ENCODE results near the gene DRAP1. TPM values are rescaled to one million over a fixed set of nuclear protein-coding genes. Genes with fewer than 3 reads are reported as not detected.

DRAP1 gene
- total RNA-seq, 2 donors from 2014 or later, result 72.1 to 83.1 TPM

GRCh38 chr11:65882120-65883057 lies 36.8 kb upstream of the DRAP1 start:
- Histone ChIP-seq H3K36me3 (peaks cover 30% of the 10 kb centered on the region), H3K4me3 (no peak overlapping the region)
- no peak for DNase-seq (ENCODE audit: low spot score)

GRCh38 chr11:65883058-65883761 lies 36.0 kb upstream of the DRAP1 start:
- TF ChIP-seq, protein P1, sequence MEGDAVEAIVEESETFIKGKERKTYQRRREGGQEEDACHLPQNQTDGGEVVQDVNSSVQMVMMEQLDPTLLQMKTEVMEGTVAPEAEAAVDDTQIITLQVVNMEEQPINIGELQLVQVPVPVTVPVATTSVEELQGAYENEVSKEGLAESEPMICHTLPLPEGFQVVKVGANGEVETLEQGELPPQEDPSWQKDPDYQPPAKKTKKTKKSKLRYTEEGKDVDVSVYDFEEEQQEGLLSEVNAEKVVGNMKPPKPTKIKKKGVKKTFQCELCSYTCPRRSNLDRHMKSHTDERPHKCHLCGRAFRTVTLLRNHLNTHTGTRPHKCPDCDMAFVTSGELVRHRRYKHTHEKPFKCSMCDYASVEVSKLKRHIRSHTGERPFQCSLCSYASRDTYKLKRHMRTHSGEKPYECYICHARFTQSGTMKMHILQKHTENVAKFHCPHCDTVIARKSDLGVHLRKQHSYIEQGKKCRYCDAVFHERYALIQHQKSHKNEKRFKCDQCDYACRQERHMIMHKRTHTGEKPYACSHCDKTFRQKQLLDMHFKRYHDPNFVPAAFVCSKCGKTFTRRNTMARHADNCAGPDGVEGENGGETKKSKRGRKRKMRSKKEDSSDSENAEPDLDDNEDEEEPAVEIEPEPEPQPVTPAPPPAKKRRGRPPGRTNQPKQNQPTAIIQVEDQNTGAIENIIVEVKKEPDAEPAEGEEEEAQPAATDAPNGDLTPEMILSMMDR (IDR thresholded peaks at IDR 0.05), result no peak
- Histone ChIP-seq H3K4me3 (no peak overlapping the region), H3K36me3 (peaks cover 30% of the 10 kb centered on the region), H3K9me3 (no peaks in the 10 kb centered on the region), H3K27ac (no peak overlapping the region), H3K4me1 (peaks cover 0 to 26% of the 10 kb centered on the region in 2 donors), H3K27me3 (no peaks in the 10 kb centered on the region)
- no peak for DNase-seq (ENCODE audit: low spot score)

More at GRCh38 chr11:65882120-65883057, 36.8 kb upstream of the DRAP1 start:
- Histone ChIP-seq H3K27me3 (no peaks in the 10 kb centered on the region), H3K27ac (no peak overlapping the region), H3K9me3 (no peaks in the 10 kb centered on the region), H3K4me1 (peaks cover 0 to 19% of the 10 kb centered on the region in 2 donors)
- TF ChIP-seq, protein P1 (IDR thresholded peaks at IDR 0.05), result no peak

- TF ChIP-seq, protein P1 (IDR thresholded peaks at IDR 0.05), result no peak
- Histone ChIP-seq H3K4me1 (peaks cover 0 to 31% of the 10 kb centered on the region in 2 donors), H3K9me3 (no peaks in the 10 kb centered on the region), H3K4me3 (no peak overlapping the region), H3K36me3 (peaks cover 30% of the 10 kb centered on the region), H3K27me3 (no peaks in the 10 kb centered on the region), H3K27ac (no peak overlapping the region)
- DNase-seq (ENCODE audit: low spot score), result no peak
Measured at GRCh38 chr11:65883786-65884715, 35.2 kb upstream of the DRAP1 start.

- Histone ChIP-seq H3K27ac (peak overlapping the region; percentile 22 to 33), H3K36me3 (peaks cover 30% of the 10 kb centered on the region), H3K9me3 (no peaks in the 10 kb centered on the region), H3K27me3 (no peaks in the 10 kb centered on the region), H3K4me1 (peaks cover 0 to 38% of the 10 kb centered on the region in 2 donors), H3K4me3 (no peak overlapping the region)
- TF ChIP-seq, protein P1 (IDR thresholded peaks at IDR 0.05), result peak; percentile 96 to 98
- no peak for DNase-seq (ENCODE audit: low spot score)
Measured at GRCh38 chr11:65884716-65885092, 34.5 kb upstream of the DRAP1 start.

DNA sequence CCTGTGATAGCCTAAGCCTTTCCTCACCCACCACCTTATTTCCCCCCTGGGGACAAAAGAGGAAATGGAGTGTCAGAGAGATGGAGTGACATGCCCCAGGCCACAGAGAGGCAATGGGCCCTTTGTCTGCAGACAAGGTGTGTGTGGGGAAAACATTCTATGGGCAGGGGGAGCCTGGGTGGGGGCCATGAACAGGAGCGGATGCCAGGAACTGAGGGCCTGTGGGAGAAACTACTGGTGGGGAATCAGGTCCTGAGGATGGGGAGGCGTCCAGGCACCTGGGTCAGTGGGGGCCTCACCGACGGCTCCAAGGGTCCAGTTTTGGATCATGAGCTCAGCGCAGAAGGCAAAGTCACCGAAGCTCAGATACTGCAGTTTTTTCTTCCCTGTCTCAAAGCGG lies 34.0 kb upstream of the DRAP1 start:
- peaks cover 0 to 43% of the 10 kb centered on the region in 2 donors for H3K4me1 ChIP-seq
- H3K9me3 ChIP-seq, result no peaks in the 10 kb centered on the region
- H3K27ac ChIP-seq, result peak overlapping the region in 1 of 2 donors; percentile 33
- TF ChIP-seq, protein P1 (IDR thresholded peaks at IDR 0.05), result no peak
- no peak for DNase-seq (ENCODE audit: low spot score)
- peaks cover 30% of the 10 kb centered on the region for H3K36me3 ChIP-seq
- H3K4me3 ChIP-seq, result no peak overlapping the region
- H3K27me3 ChIP-seq, result no peaks in the 10 kb centered on the region
